ENCODE results near the gene MAP6D1.

DNA sequence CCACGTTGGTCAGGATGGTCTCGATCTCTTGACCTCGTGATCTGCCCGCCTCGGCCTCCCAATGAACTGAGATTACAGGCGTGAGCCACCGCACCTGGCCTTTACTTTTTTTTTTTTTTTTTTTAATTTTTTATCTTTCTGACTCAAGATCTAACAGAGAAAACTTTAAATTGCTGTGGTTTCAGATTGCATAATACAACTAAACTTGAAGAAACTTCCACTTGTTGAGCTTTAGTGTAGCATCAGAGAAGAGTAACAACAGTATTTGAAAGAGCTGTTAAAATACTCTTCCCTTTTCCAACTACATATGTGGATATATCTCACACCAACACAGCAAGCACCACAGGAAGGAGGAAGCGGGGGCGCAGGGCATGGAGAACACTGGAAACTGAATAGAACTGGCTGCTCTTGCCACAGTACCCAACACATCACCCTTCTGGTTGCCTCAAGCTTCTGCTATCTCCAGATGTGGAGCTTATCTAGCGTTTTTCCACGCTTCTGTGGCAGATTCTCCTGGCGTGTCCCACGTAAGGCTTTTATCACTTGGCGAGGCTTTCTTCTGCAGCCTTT is 45.4 kb downstream of the MAP6D1 start:
- TF ChIP-seq ZNF76 (tag by site-specific recombination; IDR thresholded peaks at IDR 0.05; ENCODE audit: borderline replicate concordance, low read depth) (no peak), ZNF423 (tag by site-specific recombination; IDR thresholded peaks at IDR 0.05) (no peak), CTCF (tag by site-specific recombination; IDR thresholded peaks at IDR 0.05) (no peak), ZNF549 (tag by site-specific recombination; IDR thresholded peaks at IDR 0.05) (no peak), ZNF792 (tag by site-specific recombination; IDR thresholded peaks at IDR 0.05) (no peak), PBX3 (CRISPR knock-in tag; IDR thresholded peaks at IDR 0.05) (no peak), RBAK (tag by site-specific recombination; IDR thresholded peaks at IDR 0.05) (no peak), ZNF707 (tag by site-specific recombination; IDR thresholded peaks at IDR 0.05) (no peak), ZNF777 (tag by site-specific recombination; IDR thresholded peaks at IDR 0.05; ENCODE audit: borderline replicate concordance) (no peak), GLI2 (tag by site-specific recombination; IDR thresholded peaks at IDR 0.05; ENCODE audit: borderline replicate concordance, low read depth) (no peak), ZNF701 (tag by site-specific recombination; IDR thresholded peaks at IDR 0.05) (no peak), ZNF639 (tag by site-specific recombination; IDR thresholded peaks at IDR 0.05) (no peak)
- TF ChIP-seq, protein P1, sequence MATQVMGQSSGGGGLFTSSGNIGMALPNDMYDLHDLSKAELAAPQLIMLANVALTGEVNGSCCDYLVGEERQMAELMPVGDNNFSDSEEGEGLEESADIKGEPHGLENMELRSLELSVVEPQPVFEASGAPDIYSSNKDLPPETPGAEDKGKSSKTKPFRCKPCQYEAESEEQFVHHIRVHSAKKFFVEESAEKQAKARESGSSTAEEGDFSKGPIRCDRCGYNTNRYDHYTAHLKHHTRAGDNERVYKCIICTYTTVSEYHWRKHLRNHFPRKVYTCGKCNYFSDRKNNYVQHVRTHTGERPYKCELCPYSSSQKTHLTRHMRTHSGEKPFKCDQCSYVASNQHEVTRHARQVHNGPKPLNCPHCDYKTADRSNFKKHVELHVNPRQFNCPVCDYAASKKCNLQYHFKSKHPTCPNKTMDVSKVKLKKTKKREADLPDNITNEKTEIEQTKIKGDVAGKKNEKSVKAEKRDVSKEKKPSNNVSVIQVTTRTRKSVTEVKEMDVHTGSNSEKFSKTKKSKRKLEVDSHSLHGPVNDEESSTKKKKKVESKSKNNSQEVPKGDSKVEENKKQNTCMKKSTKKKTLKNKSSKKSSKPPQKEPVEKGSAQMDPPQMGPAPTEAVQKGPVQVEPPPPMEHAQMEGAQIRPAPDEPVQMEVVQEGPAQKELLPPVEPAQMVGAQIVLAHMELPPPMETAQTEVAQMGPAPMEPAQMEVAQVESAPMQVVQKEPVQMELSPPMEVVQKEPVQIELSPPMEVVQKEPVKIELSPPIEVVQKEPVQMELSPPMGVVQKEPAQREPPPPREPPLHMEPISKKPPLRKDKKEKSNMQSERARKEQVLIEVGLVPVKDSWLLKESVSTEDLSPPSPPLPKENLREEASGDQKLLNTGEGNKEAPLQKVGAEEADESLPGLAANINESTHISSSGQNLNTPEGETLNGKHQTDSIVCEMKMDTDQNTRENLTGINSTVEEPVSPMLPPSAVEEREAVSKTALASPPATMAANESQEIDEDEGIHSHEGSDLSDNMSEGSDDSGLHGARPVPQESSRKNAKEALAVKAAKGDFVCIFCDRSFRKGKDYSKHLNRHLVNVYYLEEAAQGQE (tag by site-specific recombination; IDR thresholded peaks at IDR 0.05), result no peak

Data from HEK293 (cell line).